GM18519 (cell line): Measurements from ENCODE around the gene AASDH.
A peak's percentile ranks its signal among the peaks of the same experiment; 100 is the strongest.

Source experiments
- ATAC-seq: cut with Tn5 transposase; IDR thresholded peaks from one replicate; pipeline ENCODE4 v1.9.1; 2021; ENCODE audit warnings: mild to moderate bottlenecking, moderate library complexity; ENCODE audit not compliant: unreplicated experiment, low FRiP score

AASDH gene

DNA sequence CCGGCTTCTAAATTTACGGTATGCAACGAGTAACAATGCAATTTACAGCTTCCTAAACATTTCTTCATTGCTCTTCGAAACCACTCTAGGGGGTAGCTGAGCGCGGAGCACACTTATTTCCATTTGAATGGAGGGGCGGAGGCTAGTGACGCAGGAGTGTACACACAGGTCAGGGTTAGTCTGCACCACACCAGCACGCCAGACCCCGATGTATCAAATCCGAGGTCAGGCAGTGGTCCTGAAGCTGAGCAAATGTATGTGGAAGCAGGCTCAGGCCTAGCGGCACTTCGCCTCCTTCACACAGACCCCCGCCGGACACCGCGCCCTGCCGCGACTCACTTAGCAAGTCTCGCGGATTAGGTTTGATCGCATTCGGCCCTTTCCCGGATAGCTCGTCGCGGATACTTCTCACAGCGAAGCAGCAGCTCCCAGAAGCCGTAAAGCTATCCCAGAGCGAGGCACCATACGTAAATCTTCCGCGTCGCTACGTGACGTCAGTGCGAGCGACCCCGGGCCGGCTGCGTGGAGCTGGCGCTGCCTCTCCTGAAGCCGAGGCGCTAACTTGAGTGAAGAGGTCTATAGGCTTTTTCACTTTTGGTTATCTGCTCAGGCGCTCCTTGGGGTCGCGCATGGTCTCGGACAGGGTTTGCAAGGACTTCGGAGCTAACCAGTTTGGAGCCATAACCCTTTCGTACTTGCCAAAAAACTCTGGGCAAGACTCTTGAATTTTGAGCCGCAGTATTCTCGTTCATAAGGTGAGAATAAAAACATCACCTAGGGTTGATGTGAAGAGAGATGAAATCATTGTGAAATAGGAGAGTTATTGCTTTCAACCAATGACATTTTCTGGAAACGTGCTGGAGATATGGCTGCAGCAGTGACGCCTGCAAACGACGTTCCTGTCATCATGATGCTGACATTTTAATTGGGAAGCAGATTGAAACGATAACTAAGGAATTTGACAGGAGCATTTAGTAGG, at the start of gene AASDH:
AASDH (minus strand) TSS at position 469 of the 979 bp plus-strand sequence. CDS start 3,192 bp downstream, outside the sequence.
- peak; percentile 81 for ATAC-seq

DNA sequence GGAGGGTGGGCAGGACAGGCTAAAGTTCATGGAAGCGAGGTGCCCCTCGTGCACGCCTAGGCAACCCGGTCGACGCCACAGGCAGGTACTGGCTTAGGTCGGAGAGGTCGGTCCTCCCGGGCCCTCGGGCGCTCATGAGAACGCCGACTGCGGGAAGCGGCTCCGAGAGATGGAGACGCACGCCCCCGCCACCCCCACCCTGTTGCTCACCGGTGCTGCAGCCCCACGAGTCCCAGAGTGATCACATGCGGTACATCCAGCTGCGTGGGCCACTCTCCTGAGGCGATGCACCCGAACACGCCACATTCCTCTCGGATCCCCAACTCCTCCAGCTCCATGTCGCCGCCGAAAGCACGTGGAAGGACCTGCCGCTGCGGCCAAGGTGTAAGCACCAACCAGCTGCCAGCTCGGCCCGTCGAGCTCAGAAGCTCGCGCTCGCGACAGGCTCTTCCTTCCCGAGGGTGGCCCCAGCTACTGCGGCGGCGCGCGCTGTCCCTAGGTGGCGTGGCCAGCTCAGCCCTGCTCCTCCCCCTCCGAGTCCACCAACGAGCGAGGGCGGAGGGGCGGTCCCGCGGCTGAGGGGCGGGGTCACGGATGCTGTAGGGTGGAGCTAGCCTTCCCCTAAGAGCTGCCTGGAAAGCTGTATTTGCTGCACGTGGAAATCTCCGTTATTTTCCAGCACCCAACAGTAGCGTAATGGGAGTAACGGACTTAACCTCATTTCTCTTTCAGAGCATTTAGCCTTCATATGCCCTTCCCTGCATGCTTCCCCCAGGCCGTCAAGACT, 48.0 kb upstream of the AASDH start, which contains the start of gene PPAT:
PPAT (minus strand) TSS at position 476 of the 787 bp plus-strand sequence; CDS start at position 338, 138 bp downstream.
- peak; percentile 65 for ATAC-seq

- no peak for ATAC-seq
Observed at GRCh38 chr4:56434599-56435139, 47.4 kb upstream of the AASDH start.

DNA sequence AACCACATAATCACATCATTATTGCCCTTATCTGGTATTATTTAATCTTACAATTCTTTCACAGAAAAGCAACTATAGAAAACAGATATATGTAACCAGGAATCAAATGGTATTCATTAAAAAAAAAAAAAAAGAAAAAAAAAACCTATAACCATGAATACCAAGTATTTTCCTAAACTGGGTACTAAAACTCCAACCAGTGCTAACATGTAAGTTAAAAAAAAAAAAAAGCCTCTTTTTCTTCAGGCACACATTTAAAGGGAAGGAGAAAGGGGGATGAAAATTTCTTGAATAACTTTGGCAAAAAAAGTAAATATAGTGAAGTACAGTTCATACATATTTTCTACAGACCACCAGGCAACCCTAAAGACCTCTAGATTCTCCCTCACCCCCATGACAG, 46.0 kb upstream of the AASDH start:
- no peak for ATAC-seq

DNA sequence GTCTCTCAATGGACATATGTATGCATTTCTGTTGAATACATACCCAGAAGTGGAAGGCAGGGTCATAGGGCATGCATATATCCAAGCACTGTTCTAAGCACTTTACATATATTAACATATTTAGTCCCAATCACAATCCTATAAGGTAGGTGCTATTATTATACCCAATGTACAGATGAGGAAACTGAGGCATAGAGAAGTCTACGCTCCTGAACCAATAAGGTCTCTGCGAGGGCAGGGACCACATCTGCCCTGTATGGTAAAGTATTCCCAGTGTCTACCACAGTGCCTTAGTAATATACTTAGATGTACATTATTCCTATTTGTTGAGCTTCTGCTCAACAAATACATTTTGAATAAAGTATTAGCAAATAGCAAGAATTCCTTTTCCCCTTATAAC, 42.9 kb upstream of the AASDH start:
- ATAC-seq: no peak

DNA sequence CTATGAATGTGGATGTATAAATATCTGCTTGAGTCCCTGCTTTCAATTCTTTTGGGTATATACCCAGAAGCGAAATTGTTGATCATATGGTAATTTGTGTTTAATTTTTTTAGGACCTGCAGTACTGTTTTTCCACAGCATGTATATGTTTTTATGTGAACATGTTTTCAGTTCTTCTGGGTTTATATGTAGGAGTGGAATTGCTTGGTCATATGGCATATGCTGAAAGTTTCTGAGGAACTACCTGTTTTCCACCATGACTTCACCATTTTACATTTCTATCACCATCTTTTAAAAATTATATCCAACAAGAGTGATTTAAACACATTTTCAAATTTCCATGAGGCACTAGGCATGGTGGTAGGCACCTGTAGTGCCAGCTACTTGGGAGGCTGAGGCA, 39.9 kb upstream of the AASDH start:
- ATAC-seq: no peak

GRCh38 chr4:56426273-56426672, 39.0 kb upstream of the AASDH start:
- no peak for ATAC-seq

GRCh38 chr4:56425518-56425917, 38.2 kb upstream of the AASDH start:
- no peak for ATAC-seq

GRCh38 chr4:56424697-56425514, 37.6 kb upstream of the AASDH start:
- no peak for ATAC-seq

DNA sequence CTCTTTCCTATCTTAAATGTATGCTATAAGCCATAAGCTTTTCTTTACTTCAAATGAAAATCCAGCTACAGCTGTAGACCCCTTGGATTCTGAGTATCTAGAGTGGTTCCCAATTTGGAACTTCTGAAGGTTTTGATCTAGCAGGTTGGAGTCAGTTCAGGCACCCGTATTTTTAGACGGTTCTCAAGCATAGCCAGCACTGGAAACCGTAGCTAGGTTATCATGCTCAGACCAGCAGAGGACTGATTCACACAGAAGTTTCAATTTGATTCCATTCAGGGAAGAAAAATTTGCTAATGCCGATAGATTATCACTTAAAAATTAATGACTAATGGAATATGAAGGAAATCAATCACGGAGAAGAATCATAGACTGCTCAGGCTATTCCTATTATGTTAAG, 36.9 kb upstream of the AASDH start:
- no peak for ATAC-seq

GRCh38 chr4:56417396-56417795, 30.1 kb upstream of the AASDH start:
- no peak for ATAC-seq

GRCh38 chr4:56416349-56416748, 29.1 kb upstream of the AASDH start:
- no peak for ATAC-seq

- no peak for ATAC-seq
Observed at GRCh38 chr4:56414135-56414670, 26.9 kb upstream of the AASDH start.

- ATAC-seq: no peak
Observed at GRCh38 chr4:56410247-56411062, 23.2 kb upstream of the AASDH start.

DNA sequence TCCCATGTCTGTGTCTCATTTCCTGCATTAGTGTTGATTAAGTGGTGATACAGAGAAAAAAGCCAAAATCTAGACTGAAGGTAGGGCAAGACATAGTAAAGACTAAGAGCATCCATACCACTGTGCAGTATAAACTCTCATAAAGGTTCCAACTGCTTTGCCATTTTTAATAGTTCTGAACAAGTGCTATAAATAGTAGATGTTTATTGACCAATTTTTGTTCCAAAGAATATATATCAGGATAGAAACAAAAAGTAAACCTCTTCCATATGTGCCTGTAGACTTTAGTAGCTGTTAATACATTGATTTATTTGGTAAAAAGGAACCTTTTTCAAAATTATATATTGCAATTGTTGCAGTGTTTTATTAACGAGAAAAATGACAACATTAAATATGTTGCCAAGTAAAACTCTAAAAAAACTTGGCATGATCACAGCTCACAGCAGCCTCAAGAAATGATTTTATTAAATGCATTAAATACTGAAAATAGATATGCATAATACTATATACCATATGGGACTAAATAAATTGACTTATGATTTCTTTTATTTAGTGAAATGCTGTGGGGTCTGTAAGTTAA, 22.3 kb upstream of the AASDH start:
- ATAC-seq: no peak

GRCh38 chr4:56408978-56409377, 21.7 kb upstream of the AASDH start:
- ATAC-seq: no peak

- no peak for ATAC-seq
Observed at GRCh38 chr4:56406151-56406550, 18.9 kb upstream of the AASDH start.

DNA sequence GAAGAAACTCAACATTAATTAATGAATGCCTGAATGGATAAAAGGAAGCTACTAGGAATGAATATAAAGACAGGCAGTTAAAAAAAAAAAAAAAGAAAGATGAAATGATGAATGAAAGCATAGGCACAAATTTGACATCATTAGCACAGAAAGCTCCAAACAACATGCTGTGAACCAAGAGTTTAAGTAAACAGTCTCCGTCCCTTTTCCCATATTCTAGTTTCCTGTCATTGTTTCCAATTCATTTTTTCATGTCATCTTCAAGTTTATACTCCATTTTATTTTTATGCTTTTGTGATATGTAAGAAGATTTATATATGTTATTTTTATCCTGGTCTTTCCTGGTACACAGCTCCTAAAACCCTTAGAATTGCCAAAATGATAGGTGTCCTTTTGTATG, 17.7 kb upstream of the AASDH start:
- no peak for ATAC-seq

- ATAC-seq: no peak
Observed at GRCh38 chr4:56400560-56400959, 13.3 kb upstream of the AASDH start.
